K562 (cell line): Measurements from ENCODE around the gene CD82.

Source experiments
- CHD4 ChIP-seq: fragments of 200-600 bp; sonication (generic); IDR thresholded peaks from 3 replicates; pipeline ENCODE4 v1.6.1; 2012; ENCODE audit warnings: low read depth, mild to moderate bottlenecking, mixed read lengths, low read length, inconsistent platforms; ENCODE audit not compliant: insufficient read depth, insufficient replicate concordance, poor library complexity, severe bottlenecking
- CTCF ChIP-seq, 3 experiments: IDR thresholded peaks in 2 of 3; conservative IDR thresholded peaks in 1 of 3; 2 replicates each; pipeline ENCODE4 v1.5.1; 2011 to 2012; ENCODE audit warnings: low read length in 3 of 3, mild to moderate bottlenecking in 3 of 3, control low read depth in 2 of 3, improper control_type of control experiment in 1 of 3, inconsistent platforms in 1 of 3, low read depth in 1 of 3, mixed read lengths in 1 of 3, moderate library complexity in 1 of 3; ENCODE audit not compliant: insufficient read depth in 2 of 3
- HMGXB4 ChIP-seq: sonication (generic); formaldehyde crosslinking; IDR thresholded peaks from 2 replicates; pipeline ENCODE4 v1.8.1; 2023; ENCODE audit warnings: mild to moderate bottlenecking, missing genetic modification reagents
- REST ChIP-seq, 2 experiments: fragments of 450-650 bp; formaldehyde crosslinking in 1 of 2; IDR thresholded peaks; 2 replicates each; pipeline versions ENCODE4 v1.4.0 to v1.6.1; 2014 to 2020; ENCODE audit warnings: mild to moderate bottlenecking in 2 of 2, borderline replicate concordance in 1 of 2, low read depth in 1 of 2
- SP2 ChIP-seq: IDR thresholded peaks from 2 replicates; pipeline ENCODE4 v1.6.1; 2011; ENCODE audit warnings: mild to moderate bottlenecking, low read depth, low read length, moderate library complexity; ENCODE audit not compliant: poor library complexity, severe bottlenecking; ENCODE audit errors: extremely low read depth
- ZKSCAN3 ChIP-seq: fragments of 250-450 bp; sonication (Bioruptor Pico); IDR thresholded peaks from 2 replicates; pipeline ENCODE4 v1.4.0; 2020

GRCh38 chr11:44564166-44564565 is 1.3 kb upstream of the CD82 start:
- TF ChIP-seq CTCF (IDR thresholded peaks at IDR 0.05 in 2 of 3, conservative IDR thresholded peaks at IDR 0.05 in 1 of 3; ENCODE audit: insufficient read depth in 2 of 3, low read depth in 1 of 3, low read length in 3 of 3), result no peak
- TF ChIP-seq REST (IDR thresholded peaks at IDR 0.05; ENCODE audit: borderline replicate concordance), result no peak
- no peak for TF ChIP-seq REST (CRISPR knock-in tag; IDR thresholded peaks at IDR 0.05; ENCODE audit: low read depth)
- no peak for TF ChIP-seq HMGXB4 (CRISPR knock-in tag)
- TF ChIP-seq ZKSCAN3 (CRISPR knock-in tag), result no peak
- TF ChIP-seq SP2, result no peak
- no peak for TF ChIP-seq CHD4
